Panc1 (cell line): ENCODE data around the gene EED. TPM values are rescaled to one million over a fixed set of nuclear protein-coding genes. Genes with fewer than 3 reads are reported as not detected.

Experiments used
- ATAC-seq: fragments of 200-7000 bp; cut with Tn5 transposase; 2 replicates; pipeline ENCODE4 v1.9.1; 2020; ENCODE audit warnings: mild to moderate bottlenecking, moderate library complexity
- BruUV-seq: library from RNA; stranded (reverse); fragments of 400-500 nt; replicated peaks from 2 replicates; lab custom pipeline; 2021; lab: Mats Ljungman, UMichigan
- CTCF ChIA-PET: fragments of 300-600 bp; sonication (Branson Sonifier 250); formaldehyde crosslinking; loops from one replicate; lab custom pipeline; 2022; ENCODE audit warnings: antibody characterized with exemption; lab: Charles Lee
- POLR2A ChIA-PET: fragments of 300-600 bp; sonication (Branson Sonifier 250); formaldehyde crosslinking; loops from one replicate; lab custom pipeline; 2022; ENCODE audit warnings: antibody characterized with exemption; lab: Charles Lee
- DNase-seq: peaks from one replicate; pipeline ENCODE4 v3.0.0-alpha.2; 2010; ENCODE audit warnings: low read depth, low spot score
- H3K27ac ChIP-seq: 2 replicates; pipeline ENCODE4 v1.5.1; 2011; ENCODE audit warnings: mild to moderate bottlenecking, low read length, inconsistent platforms
- H3K27me3 ChIP-seq: fragments of 200-500 bp; sonication (Bioruptor generic); 2 replicates; pipeline ENCODE4 v1.6.0; 2014; ENCODE audit warnings: low read length, inconsistent platforms; ENCODE audit not compliant: control insufficient read depth, insufficient read depth
- H3K36me3 ChIP-seq: fragments of 200-500 bp; sonication (Bioruptor generic); 2 replicates; pipeline ENCODE4 v1.5.1; 2014; ENCODE audit warnings: inconsistent platforms, mild to moderate bottlenecking, low read length, moderate library complexity; ENCODE audit not compliant: control insufficient read depth, insufficient read depth
- H3K4me1 ChIP-seq: 2 replicates; pipeline ENCODE4 v1.5.1; 2011; ENCODE audit warnings: inconsistent platforms, mild to moderate bottlenecking, low read length, moderate library complexity; ENCODE audit not compliant: control insufficient read depth, insufficient read depth
- H3K4me3 ChIP-seq, 2 experiments: 2 replicates each; pipeline ENCODE4 v1.5.1; 2011 to 2012; ENCODE audit warnings: low read depth in 2 of 2, low read length in 2 of 2, mild to moderate bottlenecking in 2 of 2, inconsistent platforms in 1 of 2, moderate library complexity in 1 of 2
- H3K9me3 ChIP-seq: fragments of 200-500 bp; sonication (Bioruptor generic); 2 replicates; pipeline ENCODE4 v1.5.1; 2014; ENCODE audit warnings: low read depth, mild to moderate bottlenecking, inconsistent platforms, low read length, moderate library complexity; ENCODE audit not compliant: control insufficient read depth, insufficient read depth
- CTCF ChIP-seq: fragments of 450-650 bp; IDR thresholded peaks from 2 replicates; pipeline ENCODE4 v1.5.1; 2017; ENCODE audit warnings: mild to moderate bottlenecking
- POLR2AphosphoS5 ChIP-seq: IDR thresholded peaks from 2 replicates; pipeline ENCODE4 v1.6.1; 2012; ENCODE audit warnings: mild to moderate bottlenecking, low read depth, low read length, moderate library complexity
- REST ChIP-seq, 2 experiments: IDR thresholded peaks; 2 replicates each; pipeline ENCODE4 v1.6.1; 2011 to 2012; ENCODE audit warnings: low read depth in 2 of 2, control low read depth in 1 of 2, low read length in 1 of 2, mild to moderate bottlenecking in 1 of 2, moderate library complexity in 1 of 2; ENCODE audit not compliant: insufficient read depth in 1 of 2
- SIN3A ChIP-seq: IDR thresholded peaks from 2 replicates; pipeline ENCODE4 v1.6.1; 2012; ENCODE audit warnings: low read depth, mild to moderate bottlenecking, low read length, moderate library complexity, borderline replicate concordance; ENCODE audit not compliant: insufficient read depth
- TCF7L2 ChIP-seq: IDR thresholded peaks from 2 replicates; pipeline ENCODE4 v1.6.1; 2011; ENCODE audit warnings: mild to moderate bottlenecking, low read depth, low read length, inconsistent platforms
- in situ Hi-C: cut with HindIII; loops from 2 replicates; pipeline ENCODE4 v1.10.0; 2016; ENCODE audit warnings: low sequenced_read_pairs, low pct_unique_long_range_greater_than_20kb
- intact Hi-C: fragments of 100-400 bp; cut with micrococcal nuclease; formaldehyde crosslinking; loops from one replicate; pipeline ENCODE4 v1.10.0; 2022; ENCODE audit not compliant: unreplicated experiment
- total RNA-seq: library from RNA; stranded (reverse); gene quantifications from one replicate; pipeline ENCODE4 v1.2.1, GENCODE V29; 2021; ENCODE audit not compliant: unreplicated experiment

The EED gene
- total RNA-seq, 1 experiment from 2014 or later, result 29.0 TPM

GRCh38 chr11:86274503-86274902 is 29.9 kb downstream of the EED start:
- ATAC-seq (0 out of 2 replicates have a peak, but pooled peaks have one; percentile 56), DNase-seq (no peak)
- BruUV-seq, result no TSS peak
- Histone ChIP-seq H3K4me3 (no peak overlapping the region), H3K27ac (no peak overlapping the region), H3K27me3 (no peaks in the 10 kb centered on the region), H3K36me3 (peaks cover 15% of the 10 kb centered on the region; the same call in 1 of the 2 replicates), H3K9me3 (no peaks in the 10 kb centered on the region), H3K4me1 (no peaks in the 10 kb centered on the region)
- TF ChIP-seq TCF7L2 (no peak), REST (IDR thresholded peaks at IDR 0.05; ENCODE audit: insufficient read depth in 1 of 2, low read depth in 2 of 2, low read length in 1 of 2) (no peak), CTCF (peak; percentile 41), POLR2AphosphoS5 (no peak), SIN3A (no peak)
- intact Hi-C loops (no loop called here), in situ Hi-C loops (no loop called here)
- CTCF ChIA-PET, result no interaction called here
- POLR2A ChIA-PET, result interaction anchor here (0.7 kb wide), 1 partner anchor 48 kb away, joined by 3 read pairs; no protein-coding TSS in a partner anchor

DNA sequence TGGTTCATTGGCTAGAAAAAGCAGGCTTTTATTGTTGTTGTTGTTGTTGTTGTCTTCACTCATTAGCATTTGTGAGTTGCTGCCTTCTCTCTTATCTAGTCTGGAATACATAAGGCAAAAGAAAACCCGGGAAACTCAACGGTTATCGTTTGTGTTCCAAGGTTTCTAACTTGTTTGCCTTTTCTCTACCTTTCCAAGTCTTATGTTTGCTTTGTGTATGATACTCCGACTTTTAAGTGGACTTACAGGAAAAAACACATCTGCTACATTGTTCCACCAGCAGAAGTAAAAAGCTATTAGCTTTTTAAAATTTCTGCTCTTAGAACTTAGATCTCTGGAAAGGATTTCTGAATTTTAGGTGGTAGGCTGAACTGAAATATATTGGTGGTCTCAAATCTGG is 30.4 kb downstream of the EED start:
- peaks cover 18% of the 10 kb centered on the region; the same call in 1 of the 2 replicates for H3K36me3 ChIP-seq
- no peak for TF ChIP-seq POLR2AphosphoS5
- no peak for TF ChIP-seq SIN3A
- TF ChIP-seq CTCF, result no peak
- TF ChIP-seq TCF7L2, result no peak
- BruUV-seq, result no TSS peak
- ATAC-seq, result no peak
- H3K9me3 ChIP-seq, result no peaks in the 10 kb centered on the region
- H3K4me3 ChIP-seq, result no peak overlapping the region
- DNase-seq, result no peak
- in situ Hi-C loops (no loop called here), intact Hi-C loops (no loop called here)
- H3K4me1 ChIP-seq, result no peaks in the 10 kb centered on the region
- POLR2A ChIA-PET, result no interaction called here
- CTCF ChIA-PET, result no interaction called here
- no peak overlapping the region for H3K27ac ChIP-seq
- H3K27me3 ChIP-seq, result no peaks in the 10 kb centered on the region
